ENCODE data around the gene PI4KB.
"Not testable (repeated sequence)": the region's sequence is repeated elsewhere in the genome, so short reads cannot be mapped to it uniquely, and the experiment has no call there.

DNA sequence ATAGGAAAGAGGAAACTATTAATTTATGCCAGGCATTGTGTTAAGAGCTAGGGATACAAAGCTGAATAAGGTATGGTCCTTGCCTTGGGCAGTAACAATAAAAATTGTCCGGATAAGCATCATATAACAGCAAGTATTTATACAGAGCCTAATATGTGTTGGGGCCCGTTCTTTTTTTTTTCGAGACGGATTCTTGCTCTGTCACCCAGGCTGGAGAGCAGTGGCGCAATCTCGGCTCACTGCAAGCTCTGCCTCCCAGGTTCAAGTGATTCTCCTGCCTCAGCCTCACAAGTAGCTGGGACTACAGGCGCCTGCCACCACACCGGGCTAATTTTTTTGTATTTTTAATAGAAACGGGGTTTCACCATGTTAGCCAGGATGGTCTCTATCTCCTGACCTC lies 23.1 kb upstream of the PI4KB start:
- TF ChIP-seq, protein P1, sequence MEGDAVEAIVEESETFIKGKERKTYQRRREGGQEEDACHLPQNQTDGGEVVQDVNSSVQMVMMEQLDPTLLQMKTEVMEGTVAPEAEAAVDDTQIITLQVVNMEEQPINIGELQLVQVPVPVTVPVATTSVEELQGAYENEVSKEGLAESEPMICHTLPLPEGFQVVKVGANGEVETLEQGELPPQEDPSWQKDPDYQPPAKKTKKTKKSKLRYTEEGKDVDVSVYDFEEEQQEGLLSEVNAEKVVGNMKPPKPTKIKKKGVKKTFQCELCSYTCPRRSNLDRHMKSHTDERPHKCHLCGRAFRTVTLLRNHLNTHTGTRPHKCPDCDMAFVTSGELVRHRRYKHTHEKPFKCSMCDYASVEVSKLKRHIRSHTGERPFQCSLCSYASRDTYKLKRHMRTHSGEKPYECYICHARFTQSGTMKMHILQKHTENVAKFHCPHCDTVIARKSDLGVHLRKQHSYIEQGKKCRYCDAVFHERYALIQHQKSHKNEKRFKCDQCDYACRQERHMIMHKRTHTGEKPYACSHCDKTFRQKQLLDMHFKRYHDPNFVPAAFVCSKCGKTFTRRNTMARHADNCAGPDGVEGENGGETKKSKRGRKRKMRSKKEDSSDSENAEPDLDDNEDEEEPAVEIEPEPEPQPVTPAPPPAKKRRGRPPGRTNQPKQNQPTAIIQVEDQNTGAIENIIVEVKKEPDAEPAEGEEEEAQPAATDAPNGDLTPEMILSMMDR (IDR thresholded peaks at IDR 0.05) = not testable (repeated sequence)
- not testable (repeated sequence) for TF ChIP-seq POLR2A (IDR thresholded peaks at IDR 0.05)

Measured in lower leg skin (tissue), 3 donors.